Measurements from ENCODE around the gene ACKR1.

DNA sequence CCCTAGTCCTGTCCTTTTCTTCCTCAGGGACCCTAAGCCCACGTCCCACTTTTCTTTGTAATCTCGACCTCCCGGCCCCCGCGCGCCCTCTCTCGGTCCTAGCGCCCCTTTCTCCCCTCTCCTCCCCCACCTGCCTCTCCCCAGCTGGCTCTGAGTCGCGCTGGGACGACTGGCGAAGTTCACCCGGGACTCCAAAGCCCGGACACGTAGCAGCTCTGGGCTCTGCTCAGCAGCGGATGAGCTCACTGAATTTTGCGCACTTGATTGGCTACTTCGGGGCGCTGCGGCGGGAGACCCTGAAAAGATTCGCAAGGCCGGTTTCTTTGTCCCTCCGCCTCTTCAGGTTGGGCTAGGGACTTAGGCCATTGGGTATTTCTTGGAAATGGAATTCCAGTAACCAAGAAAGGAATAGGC, 16.3 kb upstream of the ACKR1 start:
- TF ChIP-seq, protein P1, sequence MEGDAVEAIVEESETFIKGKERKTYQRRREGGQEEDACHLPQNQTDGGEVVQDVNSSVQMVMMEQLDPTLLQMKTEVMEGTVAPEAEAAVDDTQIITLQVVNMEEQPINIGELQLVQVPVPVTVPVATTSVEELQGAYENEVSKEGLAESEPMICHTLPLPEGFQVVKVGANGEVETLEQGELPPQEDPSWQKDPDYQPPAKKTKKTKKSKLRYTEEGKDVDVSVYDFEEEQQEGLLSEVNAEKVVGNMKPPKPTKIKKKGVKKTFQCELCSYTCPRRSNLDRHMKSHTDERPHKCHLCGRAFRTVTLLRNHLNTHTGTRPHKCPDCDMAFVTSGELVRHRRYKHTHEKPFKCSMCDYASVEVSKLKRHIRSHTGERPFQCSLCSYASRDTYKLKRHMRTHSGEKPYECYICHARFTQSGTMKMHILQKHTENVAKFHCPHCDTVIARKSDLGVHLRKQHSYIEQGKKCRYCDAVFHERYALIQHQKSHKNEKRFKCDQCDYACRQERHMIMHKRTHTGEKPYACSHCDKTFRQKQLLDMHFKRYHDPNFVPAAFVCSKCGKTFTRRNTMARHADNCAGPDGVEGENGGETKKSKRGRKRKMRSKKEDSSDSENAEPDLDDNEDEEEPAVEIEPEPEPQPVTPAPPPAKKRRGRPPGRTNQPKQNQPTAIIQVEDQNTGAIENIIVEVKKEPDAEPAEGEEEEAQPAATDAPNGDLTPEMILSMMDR (IDR thresholded peaks at IDR 0.05; ENCODE audit: borderline replicate concordance, extremely low read depth, low read length, poor library complexity, severe bottlenecking): no peak
- no peak for TF ChIP-seq EZH2 (IDR thresholded peaks at IDR 0.05; ENCODE audit: borderline replicate concordance, low read depth, low read length, severe bottlenecking)
